RWPE2 (cell line): ENCODE measurements around the gene KLC4.

Experiments
- ATAC-seq: fragments of 200-7000 bp; cut with Tn5 transposase; 3 replicates; pipeline ENCODE4 v1.9.1; 2021; ENCODE audit warnings: low read depth
- DNase-seq: peaks from one replicate; pipeline ENCODE4 v3.0.0-alpha.2; 2020; ENCODE audit warnings: low spot score
- H3K27ac ChIP-seq: fragments of 450-650 bp; 2 replicates; pipeline ENCODE4 v1.5.1; 2017; ENCODE audit warnings: mild to moderate bottlenecking; ENCODE audit not compliant: poor library complexity, severe bottlenecking
- H3K27me3 ChIP-seq: fragments of 250-450 bp; sonication (Bioruptor Pico); 2 replicates; pipeline ENCODE4 v1.5.1; 2021; ENCODE audit warnings: mild to moderate bottlenecking, moderate library complexity; ENCODE audit not compliant: insufficient read depth, poor library complexity, severe bottlenecking
- H3K36me3 ChIP-seq: fragments of 250-450 bp; sonication (Bioruptor Pico); 2 replicates; pipeline ENCODE4 v1.5.1; 2020; ENCODE audit warnings: low read depth, mild to moderate bottlenecking, moderate library complexity
- H3K4me1 ChIP-seq: fragments of 250-450 bp; sonication (Bioruptor Pico); 2 replicates; pipeline ENCODE4 v1.5.1; 2021; ENCODE audit warnings: mild to moderate bottlenecking, moderate library complexity; ENCODE audit not compliant: insufficient read depth, poor library complexity, severe bottlenecking
- H3K4me3 ChIP-seq: fragments of 250-450 bp; sonication (Bioruptor Pico); 2 replicates; pipeline ENCODE4 v1.5.1; 2021; ENCODE audit warnings: mild to moderate bottlenecking, moderate library complexity; ENCODE audit not compliant: severe bottlenecking
- H3K9me3 ChIP-seq: fragments of 250-450 bp; sonication (Bioruptor Pico); 2 replicates; pipeline ENCODE4 v1.5.1; 2021; ENCODE audit warnings: mild to moderate bottlenecking, moderate library complexity; ENCODE audit not compliant: severe bottlenecking
- CTCF ChIP-seq: fragments of 450-650 bp; IDR thresholded peaks from one replicate; pipeline ENCODE4 v1.5.1; 2017; ENCODE audit warnings: mild to moderate bottlenecking, moderate library complexity; ENCODE audit not compliant: poor library complexity, severe bottlenecking

KLC4 gene

GRCh38 chr6:43124481-43124880, 65.0 kb downstream of the KLC4 start:
- no peak overlapping the region for H3K27ac ChIP-seq
- no peak overlapping the region for H3K4me3 ChIP-seq
- H3K4me1 ChIP-seq: peaks cover 34% of the 10 kb centered on the region
- no peaks in the 10 kb centered on the region for H3K27me3 ChIP-seq
- H3K36me3 ChIP-seq: peaks cover under 1% of the 10 kb centered on the region; the same call in 1 of the 2 replicates
- ATAC-seq (no peak), DNase-seq (no peak)
- TF ChIP-seq CTCF: no peak
- no peaks in the 10 kb centered on the region for H3K9me3 ChIP-seq
